Esophagus squamous epithelium (tissue), 5 donors: ENCODE results near the gene PBX2. TPM values are rescaled to one million over a fixed set of nuclear protein-coding genes. Genes with fewer than 3 reads are reported as not detected.

Experiments used
- DNase-seq: peaks from one replicate; lab custom pipeline; 2025; lab: John Stamatoyannopoulos, UW
- H3K27ac ChIP-seq, 4 donors: fragments of 200-600 bp; sonication (generic); one replicate each; pipeline ENCODE4 v1.5.1; 2016 to 2019; ENCODE audit warnings: mild to moderate bottlenecking in 1 of 4
- H3K27me3 ChIP-seq, 4 donors: fragments of 200-600 bp; sonication (generic); 1 replicate in 3 of 4; 2 replicates in 1 of 4; pipeline versions ENCODE4 v1.5.1 to v1.6.0; 2017 to 2021; ENCODE audit warnings: antibody characterized with exemption in 1 of 4
- H3K36me3 ChIP-seq, 3 donors: fragments of 200-600 bp; sonication (generic); one replicate each; pipeline ENCODE4 v1.5.1; 2016 to 2019
- H3K4me1 ChIP-seq, 3 donors: fragments of 200-600 bp; sonication (generic); one replicate each; pipeline ENCODE4 v1.5.1; 2017 to 2019
- H3K4me3 ChIP-seq, 4 donors: fragments of 200-600 bp; sonication (generic); 1 replicate in 3 of 4; 2 replicates in 1 of 4; pipeline ENCODE4 v1.5.1; 2016 to 2019; ENCODE audit warnings: mild to moderate bottlenecking in 2 of 4, moderate library complexity in 1 of 4
- H3K9me3 ChIP-seq, 3 donors: fragments of 200-600 bp; sonication (generic); one replicate each; pipeline ENCODE4 v1.5.1; 2016 to 2019
- CTCF ChIP-seq, 6 experiments: fragments of 450-650 bp in 4 of 6; fragments of 200-600 bp in 2 of 6; sonication (generic) in 2 of 6; IDR thresholded peaks; one replicate each; pipeline ENCODE4 v1.5.1; 2016 to 2019; ENCODE audit warnings: antibody characterized with exemption in 6 of 6, mild to moderate bottlenecking in 4 of 6, moderate library complexity in 4 of 6
- POLR2A ChIP-seq, 4 donors: fragments of 450-650 bp; IDR thresholded peaks; one replicate each; pipeline ENCODE4 v1.6.1; 2017; ENCODE audit warnings: antibody characterized with exemption in 4 of 4, mild to moderate bottlenecking in 4 of 4, moderate library complexity in 3 of 4
- WGBS, 2 donors: methylation state at CpG; one replicate each; pipeline ENCODE4 v1.1.5; 2018; 5-methylcytosine and 5-hydroxymethylcytosine counted together
- intact Hi-C: fragments of 100-400 bp; cut with DNase I; formaldehyde crosslinking; loops from one replicate; pipeline ENCODE4 v1.15.0; 2022
- total RNA-seq, 4 donors: library from RNA; depleted of rRNA; stranded (reverse); fragments of >200 nt; gene quantifications; one replicate each; pipeline ENCODE4 v1.1.0, GENCODE V29; 2016
- donor health status: DM: yes; HTN: yes; CAD: no.

Gene PBX2
- total RNA-seq, 4 donors from 2014 or later: 27.1 to 40.2 (median 28.9) TPM

GRCh38 chr6:32149092-32149755 is 40.8 kb downstream of the PBX2 start:
- peaks cover 0 to 11% (median 0%) of the 10 kb centered on the region in 3 donors for H3K36me3 ChIP-seq
- no peaks in the 10 kb centered on the region for H3K9me3 ChIP-seq
- WGBS, 2 donors: 44 to 61% methylated on average over 14 to 27 of the region's 47 CpGs
- TF ChIP-seq POLR2A (IDR thresholded peaks at IDR 0.05) (no peak), CTCF (IDR thresholded peaks at IDR 0.05) (no peak)
- peaks cover 0 to 16% (median 0%) of the 10 kb centered on the region in 4 donors for H3K27me3 ChIP-seq
- H3K27ac ChIP-seq: peak overlapping the region in 1 of 4 donors; percentile 30
- H3K4me1 ChIP-seq: peaks cover 10 to 61% (median 13%) of the 10 kb centered on the region in 3 donors
- peak overlapping the region; percentile 17 to 52 (median 48) for H3K4me3 ChIP-seq
- intact Hi-C loops: no loop called here
- DNase-seq: no peak

- Histone ChIP-seq H3K9me3 (no peaks in the 10 kb centered on the region), H3K27ac (peak overlapping the region in 3 of 4 donors; percentile 10 to 69 (median 46)), H3K27me3 (peaks cover 0 to 16% (median 0%) of the 10 kb centered on the region in 4 donors), H3K4me1 (peaks cover 10 to 65% (median 13%) of the 10 kb centered on the region in 3 donors), H3K4me3 (peak overlapping the region; percentile 17 to 52 (median 48)), H3K36me3 (peaks cover 0 to 11% (median 0%) of the 10 kb centered on the region in 3 donors)
- WGBS, 2 donors: 20 to 31% methylated on average over 38 of the region's 39 CpGs
- DNase-seq: no peak
- intact Hi-C loops: no loop called here
- TF ChIP-seq POLR2A (IDR thresholded peaks at IDR 0.05): no peak
- peak in 4 of 6 experiments; percentile 13 to 45 (median 22) for TF ChIP-seq CTCF (IDR thresholded peaks at IDR 0.05)
Measured at GRCh38 chr6:32148289-32149091, 41.5 kb downstream of the PBX2 start.

GRCh38 chr6:32147401-32148132 is 42.4 kb downstream of the PBX2 start:
- Histone ChIP-seq H3K4me1 (peaks cover 5 to 60% (median 6%) of the 10 kb centered on the region in 3 donors), H3K9me3 (no peaks in the 10 kb centered on the region), H3K36me3 (peaks cover 0 to 11% (median 0%) of the 10 kb centered on the region in 3 donors), H3K27me3 (peaks cover 0 to 16% (median 0%) of the 10 kb centered on the region in 4 donors), H3K27ac (no peak overlapping the region), H3K4me3 (no peak overlapping the region)
- WGBS, 2 donors: 89 to 96% methylated on average over 4 of the region's 4 CpGs
- DNase-seq: no peak
- intact Hi-C loops: no loop called here
- TF ChIP-seq POLR2A (IDR thresholded peaks at IDR 0.05): no peak
- TF ChIP-seq CTCF (IDR thresholded peaks at IDR 0.05): no peak

- intact Hi-C loops: no loop called here
- Histone ChIP-seq H3K36me3 (peaks cover 0 to 11% (median 0%) of the 10 kb centered on the region in 3 donors), H3K4me3 (no peak overlapping the region), H3K9me3 (no peaks in the 10 kb centered on the region), H3K4me1 (peaks cover 0 to 51% (median 0%) of the 10 kb centered on the region in 3 donors), H3K27ac (no peak overlapping the region), H3K27me3 (peaks cover 0 to 16% (median 0%) of the 10 kb centered on the region in 4 donors)
- TF ChIP-seq CTCF (IDR thresholded peaks at IDR 0.05): no peak
- no peak for TF ChIP-seq POLR2A (IDR thresholded peaks at IDR 0.05)
- no peak for DNase-seq
- WGBS, 2 donors: 53 to 60% methylated on average over 4 of the region's 4 CpGs
Measured at GRCh38 chr6:32146687-32147086, 43.3 kb downstream of the PBX2 start.
